HG03571 (cell line): ENCODE measurements around the gene POLL.

ENCODE experiments used
- ATAC-seq: cut with Tn5 transposase; IDR thresholded peaks from one replicate; pipeline ENCODE4 v1.9.1; 2021; ENCODE audit not compliant: unreplicated experiment

The POLL gene

DNA sequence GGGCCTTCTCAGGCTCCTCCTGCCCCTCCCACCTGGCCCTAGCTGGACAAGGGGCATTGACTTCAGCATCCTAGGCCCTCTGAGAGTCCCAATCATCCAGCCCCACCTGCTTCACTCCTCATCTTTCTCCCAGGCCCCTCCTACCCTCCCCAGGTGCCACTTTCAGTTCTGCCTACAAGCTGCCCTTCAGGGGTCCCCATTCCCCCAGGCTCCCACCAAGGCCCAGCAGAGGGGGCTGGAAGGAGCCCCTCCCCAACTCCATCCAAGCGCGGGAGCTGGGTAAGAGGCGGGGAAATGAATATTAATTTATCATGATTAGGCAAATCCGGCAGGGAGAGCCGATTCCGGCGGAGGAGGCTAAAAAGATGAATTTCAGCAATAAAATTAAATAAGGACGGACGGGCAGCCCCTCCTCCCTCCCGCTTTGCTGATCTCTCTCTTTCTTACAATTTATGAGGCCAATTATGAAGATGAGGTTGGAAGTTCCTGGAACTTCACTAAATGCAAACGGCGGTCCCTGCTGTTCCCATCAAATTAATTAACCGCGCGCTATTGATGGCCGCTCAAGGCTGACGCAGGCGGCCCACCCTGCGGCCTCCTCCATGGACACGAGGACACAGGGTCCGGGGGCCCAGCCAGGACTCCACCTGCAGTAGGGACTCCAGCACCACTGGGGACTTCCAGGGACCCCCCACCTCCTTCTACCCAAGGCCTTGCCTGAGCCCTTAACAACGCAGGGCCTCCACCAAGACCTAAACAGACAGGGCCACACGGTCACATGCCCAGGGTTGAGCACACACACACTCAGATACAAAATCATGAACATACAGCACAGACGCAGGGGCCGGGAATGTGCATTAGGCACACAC is 13.9 kb downstream of the POLL start:
- ATAC-seq, result no peak

GRCh38 chr10:101572785-101573184 is 15.3 kb downstream of the POLL start:
- ATAC-seq, result no peak

- ATAC-seq, result no peak
Observed at GRCh38 chr10:101572126-101572525, 15.9 kb downstream of the POLL start.

DNA sequence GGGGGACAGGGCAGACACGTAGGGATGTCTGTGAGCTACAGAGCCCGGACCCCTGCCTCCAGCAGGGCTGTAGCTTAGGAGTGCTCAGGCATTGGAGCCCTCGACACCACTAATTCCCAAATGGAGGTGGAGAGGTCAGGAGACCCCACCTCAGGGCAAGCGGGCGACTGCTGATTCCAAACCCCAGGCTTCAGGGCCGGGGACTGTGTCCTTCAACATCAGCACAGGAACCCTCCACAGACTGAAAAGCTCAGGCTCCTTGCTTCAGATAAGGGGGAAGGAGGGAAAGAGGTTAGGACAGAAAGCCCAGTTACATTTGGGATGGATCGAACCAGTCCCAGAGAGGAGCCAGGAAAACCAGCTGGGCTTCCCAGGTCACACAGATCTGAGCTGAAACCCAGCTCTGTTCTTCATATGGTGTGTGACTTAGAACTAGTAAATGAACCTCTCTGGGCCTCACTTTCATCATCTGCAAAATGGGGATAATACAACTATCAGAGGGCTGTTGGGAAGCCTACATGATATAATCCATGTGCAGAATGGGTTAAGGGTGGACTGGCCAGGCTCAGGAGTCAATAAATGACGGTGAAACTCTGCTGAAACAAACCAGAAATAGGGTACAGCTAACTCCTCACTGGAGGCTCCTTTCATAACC is 16.7 kb downstream of the POLL start:
- ATAC-seq, result no peak

GRCh38 chr10:101570428-101571270 is 17.4 kb downstream of the POLL start:
- ATAC-seq, result no peak

- peak; percentile 47 for ATAC-seq
Observed at GRCh38 chr10:101569622-101570427, 18.2 kb downstream of the POLL start.

DNA sequence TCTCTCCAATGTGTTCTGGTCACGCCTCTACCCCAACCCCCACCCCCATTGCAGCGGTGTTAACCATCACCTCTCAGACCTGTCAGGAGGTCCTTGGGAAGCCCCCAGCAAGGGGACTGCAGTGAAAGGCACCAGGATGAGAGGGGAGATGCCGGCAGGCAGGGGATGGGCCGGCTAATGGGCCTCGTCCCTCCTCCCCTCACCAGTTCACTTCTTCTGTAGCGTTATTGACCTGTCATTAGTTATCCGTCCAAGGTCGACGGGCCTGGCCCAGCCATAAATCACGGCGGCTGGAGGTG is 18.8 kb downstream of the POLL start:
- no peak for ATAC-seq

- no peak for ATAC-seq
Observed at GRCh38 chr10:101568054-101568745, 19.9 kb downstream of the POLL start.

- ATAC-seq, result no peak
Observed at GRCh38 chr10:101567165-101568006, 20.7 kb downstream of the POLL start.

DNA sequence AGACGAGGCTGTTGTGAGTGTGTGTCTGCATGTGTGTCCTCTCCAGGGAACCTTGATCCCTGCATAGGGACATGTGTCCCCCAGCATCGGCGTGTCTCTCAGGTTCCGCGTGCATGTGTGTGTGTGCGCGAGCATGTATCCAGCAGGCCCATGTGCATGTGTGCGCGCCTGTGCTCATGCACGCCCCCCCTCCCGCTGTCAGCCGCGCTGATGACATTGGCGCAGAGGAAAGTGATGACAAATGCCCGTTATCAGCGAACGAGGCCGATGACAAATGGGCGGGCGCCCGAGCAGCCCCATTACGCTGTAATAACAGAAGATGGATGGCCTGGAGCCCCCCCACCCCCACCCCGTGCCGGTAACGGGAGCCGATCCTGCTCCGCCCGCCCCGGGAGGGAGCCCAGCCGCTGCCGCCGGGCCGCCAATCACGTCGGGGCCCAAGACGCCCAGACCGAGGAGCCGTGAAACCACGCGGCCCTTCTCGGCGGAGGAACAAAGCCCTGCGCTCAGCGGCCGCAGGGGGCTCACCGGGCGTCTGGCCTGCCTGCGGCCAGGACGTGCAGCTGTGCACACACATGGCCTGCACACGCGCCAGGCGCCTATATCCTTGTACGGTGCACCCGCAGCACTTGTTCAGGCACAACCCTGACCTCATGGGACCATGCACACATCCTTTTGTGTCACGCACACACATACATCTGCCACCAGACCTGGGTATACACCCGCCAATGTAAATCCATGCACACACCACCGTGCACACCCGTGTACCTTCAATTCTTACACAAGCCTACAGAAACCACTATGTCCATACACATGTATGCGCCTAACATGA is 21.5 kb downstream of the POLL start:
- ATAC-seq, result no peak

- no peak for ATAC-seq
Observed at GRCh38 chr10:101565936-101566332, 22.1 kb downstream of the POLL start.

- no peak for ATAC-seq
Observed at GRCh38 chr10:101565370-101565900, 22.6 kb downstream of the POLL start.

- no peak for ATAC-seq
Observed at GRCh38 chr10:101564490-101564991, 23.5 kb downstream of the POLL start.

- no peak for ATAC-seq
Observed at GRCh38 chr10:101563497-101564040, 24.5 kb downstream of the POLL start.

GRCh38 chr10:101563007-101563406 is 25.1 kb downstream of the POLL start:
- ATAC-seq, result no peak

- no peak for ATAC-seq
Observed at GRCh38 chr10:101562231-101562630, 25.8 kb downstream of the POLL start.

DNA sequence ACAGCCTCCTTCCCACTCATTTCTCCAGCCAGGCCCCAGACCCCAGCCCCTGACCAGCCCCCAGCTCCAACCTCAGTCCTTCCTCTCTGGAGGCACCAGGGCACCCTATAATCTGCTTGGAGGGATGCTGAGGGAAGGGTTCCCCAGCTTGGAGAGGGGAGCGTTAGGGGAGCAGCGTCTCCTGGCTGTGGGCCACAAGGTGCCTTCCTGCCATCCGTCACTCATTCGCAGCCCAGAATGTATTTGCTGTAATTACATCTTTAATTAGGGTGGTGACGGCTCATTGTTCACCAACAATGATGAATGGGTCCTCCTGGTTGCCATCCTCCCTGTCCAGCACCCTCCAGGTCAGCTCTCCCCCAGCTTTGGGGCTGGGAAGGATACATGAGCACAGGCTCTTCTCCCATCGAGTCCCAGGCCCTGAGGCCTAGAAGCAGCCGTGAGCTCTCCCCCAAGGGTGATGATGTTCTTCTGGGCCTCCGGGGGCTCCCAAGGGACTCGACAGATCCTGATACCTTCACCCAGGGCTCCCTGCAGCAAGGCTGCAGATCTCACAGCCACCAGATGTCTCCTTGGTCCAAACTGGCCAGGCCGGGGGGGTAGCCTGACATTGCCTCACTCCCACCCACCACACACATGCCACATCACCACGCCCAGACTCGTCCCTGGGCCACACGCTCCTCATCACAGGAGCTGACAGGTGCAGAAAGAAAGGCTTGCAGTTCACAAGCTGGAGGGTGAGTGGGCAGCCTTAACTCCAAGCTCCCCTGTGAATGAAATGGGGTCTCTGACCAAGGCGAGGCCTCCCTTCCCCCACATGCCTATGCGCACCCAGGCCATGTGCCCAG is 26.8 kb downstream of the POLL start:
- no peak for ATAC-seq
